Glutamatergic neuron (in vitro differentiated cells): Measurements from ENCODE around the gene ZNF488. TPM values are rescaled to one million over a fixed set of nuclear protein-coding genes. Genes with fewer than 3 reads are reported as not detected.

Experiments
- DNase-seq: peaks from one replicate; pipeline ENCODE4 v3.0.0; 2022
- H3K27ac Mint-ChIP-seq: one replicate; pipeline ENCODE4 v1.8.0; 2020; ENCODE audit warnings: mild to moderate bottlenecking, mixed read lengths, inconsistent platforms; ENCODE audit not compliant: unreplicated experiment
- H3K27me3 Mint-ChIP-seq: one replicate; pipeline ENCODE4 v1.8.0; 2020; ENCODE audit warnings: mild to moderate bottlenecking, moderate library complexity, mixed read lengths, inconsistent platforms; ENCODE audit not compliant: unreplicated experiment
- H3K36me3 Mint-ChIP-seq: one replicate; pipeline ENCODE4 v1.8.0; 2020; ENCODE audit warnings: mild to moderate bottlenecking, mixed read lengths, inconsistent platforms; ENCODE audit not compliant: unreplicated experiment
- H3K4me1 Mint-ChIP-seq: one replicate; pipeline ENCODE4 v1.8.0; 2020; ENCODE audit warnings: mild to moderate bottlenecking, low read depth, mixed read lengths, inconsistent platforms; ENCODE audit not compliant: unreplicated experiment
- H3K4me3 Mint-ChIP-seq: one replicate; pipeline ENCODE4 v1.8.0; 2020; ENCODE audit warnings: mild to moderate bottlenecking, mixed read lengths, inconsistent platforms; ENCODE audit not compliant: unreplicated experiment
- H3K9me3 Mint-ChIP-seq: one replicate; pipeline ENCODE4 v1.8.0; 2020; ENCODE audit warnings: mild to moderate bottlenecking, moderate library complexity, mixed read lengths, inconsistent platforms; ENCODE audit not compliant: unreplicated experiment
- CTCF ChIP-seq: fragments of 200-600 bp; sonication (generic); IDR thresholded peaks from one replicate; pipeline ENCODE4 v1.5.0; 2021; ENCODE audit not compliant: partially characterized antibody, unreplicated experiment
- total RNA-seq: library from RNA; stranded (reverse); fragmentation: NEBNext Ultra II Directional; extraction: Animal tissue kit (Norgen Biotek cat#: 25700); gene quantifications from one replicate; pipeline ENCODE4 v1.2.1, GENCODE V29; 2021; ENCODE audit not compliant: unreplicated experiment

Gene ZNF488
- total RNA-seq, 1 donor from 2014 or later = 3.3 TPM

GRCh38 chr10:47366181-47366631 lies 17.9 kb downstream of the ZNF488 start:
- peaks cover 4% of the 10 kb centered on the region for H3K9me3 Mint-ChIP-seq
- peaks cover 4% of the 10 kb centered on the region for H3K27me3 Mint-ChIP-seq
- TF ChIP-seq CTCF = no peak
- H3K4me1 Mint-ChIP-seq = peaks cover 6% of the 10 kb centered on the region
- H3K4me3 Mint-ChIP-seq = no peak overlapping the region
- no peak for DNase-seq
- H3K36me3 Mint-ChIP-seq = no peaks in the 10 kb centered on the region
- H3K27ac Mint-ChIP-seq = peak overlapping the region; percentile 11

GRCh38 chr10:47365431-47366180 lies 18.5 kb downstream of the ZNF488 start:
- DNase-seq = no peak
- Mint-ChIP-seq H3K4me1 (peaks cover 4% of the 10 kb centered on the region), H3K27ac (peak overlapping the region; percentile 11), H3K9me3 (peaks cover 4% of the 10 kb centered on the region), H3K4me3 (no peak overlapping the region), H3K27me3 (peaks cover 4% of the 10 kb centered on the region), H3K36me3 (no peaks in the 10 kb centered on the region)
- TF ChIP-seq CTCF = no peak

- no peak overlapping the region for H3K4me3 Mint-ChIP-seq
- H3K36me3 Mint-ChIP-seq = no peaks in the 10 kb centered on the region
- no peaks in the 10 kb centered on the region for H3K4me1 Mint-ChIP-seq
- no peak for TF ChIP-seq CTCF
- no peaks in the 10 kb centered on the region for H3K27me3 Mint-ChIP-seq
- DNase-seq = no peak
- no peak overlapping the region for H3K27ac Mint-ChIP-seq
- H3K9me3 Mint-ChIP-seq = peaks cover 4% of the 10 kb centered on the region
These were observed 19.2 kb downstream of the ZNF488 start for GRCh38 chr10:47364911-47365310.

GRCh38 chr10:47364366-47364765 lies 19.7 kb downstream of the ZNF488 start:
- Mint-ChIP-seq H3K4me1 (no peaks in the 10 kb centered on the region), H3K36me3 (no peaks in the 10 kb centered on the region), H3K4me3 (no peak overlapping the region), H3K27ac (no peak overlapping the region), H3K9me3 (peaks cover 2% of the 10 kb centered on the region), H3K27me3 (peaks cover 1% of the 10 kb centered on the region)
- no peak for DNase-seq
- no peak for TF ChIP-seq CTCF

- no peak overlapping the region for H3K4me3 Mint-ChIP-seq
- H3K4me1 Mint-ChIP-seq = no peaks in the 10 kb centered on the region
- H3K9me3 Mint-ChIP-seq = peaks cover 3% of the 10 kb centered on the region
- TF ChIP-seq CTCF = no peak
- peaks cover 2% of the 10 kb centered on the region for H3K27me3 Mint-ChIP-seq
- no peaks in the 10 kb centered on the region for H3K36me3 Mint-ChIP-seq
- H3K27ac Mint-ChIP-seq = no peak overlapping the region
- DNase-seq = no peak
These were observed 20.3 kb downstream of the ZNF488 start for GRCh38 chr10:47363781-47364180.
